GM12878 (cell line): ENCODE results near the gene SIGLEC10. TPM values are rescaled to one million over a fixed set of nuclear protein-coding genes. Genes with fewer than 3 reads are reported as not detected.
A peak's percentile ranks its signal among the peaks of the same experiment; 100 is the strongest.

Experiments used
- ATAC-seq: fragments of 200-7000 bp; cut with Tn5 transposase; 3 replicates; pipeline ENCODE4 v1.9.1; 2020; ENCODE audit warnings: mild to moderate bottlenecking, moderate library complexity
- BruUV-seq: library from RNA; stranded (reverse); fragments of 400-500 nt; replicated peaks from 2 replicates; lab custom pipeline; 2021; lab: Mats Ljungman, UMichigan
- CTCF ChIA-PET: fragments of 300-600 bp; sonication (Branson Sonifier 250); formaldehyde crosslinking; extraction: SDS; loops from one replicate; lab custom pipeline; 2021; ENCODE audit warnings: inconsistent platforms; lab: Yijun Ruan, JAX
- POLR2A ChIA-PET: fragments of 350-600 bp; formaldehyde crosslinking; extraction: SDS; loops from one replicate; lab custom pipeline; 2021; ENCODE audit warnings: inconsistent platforms; lab: Charles Lee
- RAD21 ChIA-PET: fragments of 300-600 bp; sonication (Branson Sonifier 250); formaldehyde crosslinking; loops from one replicate; lab custom pipeline; 2023; ENCODE audit warnings: antibody characterized with exemption; ENCODE audit not compliant: unreplicated experiment; lab: Charles Lee
- SMC1A ChIA-PET: fragments of 300-600 bp; sonication (Branson Sonifier 250); formaldehyde crosslinking; loops from one replicate; lab custom pipeline; 2023; ENCODE audit not compliant: unreplicated experiment, uncharacterized antibody; lab: Charles Lee
- DNase-seq: peaks from one replicate; pipeline ENCODE4 v3.0.0-alpha.2; 2011; ENCODE audit warnings: low read depth, low spot score
- FAIRE-seq: peaks from 3 replicates; lab custom pipeline; 2011; peaks lifted over from hg19 to GRCh38; lab: Jason Lieb, UNC
- H2AFZ ChIP-seq: 2 replicates; pipeline ENCODE4 v1.6.0; 2011; ENCODE audit warnings: low read depth, low read length, control low read depth; ENCODE audit not compliant: control insufficient read depth
- H3K27ac ChIP-seq: 2 replicates; pipeline ENCODE4 v1.5.1; 2011; ENCODE audit warnings: control low read depth; ENCODE audit not compliant: control insufficient read depth, insufficient read depth
- H3K27me3 ChIP-seq, 2 experiments: replicated peaks in 1 of 2; 2 replicates each; pipeline versions ENCODE4 v1.6.0 to v1.6.1; 2011; ENCODE audit warnings: low read length in 1 of 2; ENCODE audit not compliant: control insufficient read depth in 2 of 2, insufficient read depth in 2 of 2
- H3K36me3 ChIP-seq, 2 experiments: 2 replicates each; pipeline ENCODE4 v1.5.1; 2011; ENCODE audit warnings: low read length in 1 of 2; ENCODE audit not compliant: control insufficient read depth in 2 of 2, insufficient read depth in 2 of 2
- H3K4me1 ChIP-seq: 2 replicates; pipeline ENCODE4 v1.6.1; 2011; ENCODE audit warnings: mild to moderate bottlenecking, low read length, moderate library complexity, mixed read lengths; ENCODE audit not compliant: control insufficient read depth, insufficient read depth
- H3K4me2 ChIP-seq: 2 replicates; pipeline ENCODE4 v1.6.0; 2011; ENCODE audit warnings: control low read depth; ENCODE audit not compliant: control insufficient read depth, insufficient read depth
- H3K4me3 ChIP-seq: fragments of 200-600 bp; sonication (generic); 2 replicates; pipeline ENCODE4 v1.5.1; 2016
- H3K79me2 ChIP-seq: 2 replicates; pipeline ENCODE4 v1.6.0; 2011; ENCODE audit warnings: low read length; ENCODE audit not compliant: control insufficient read depth, insufficient read depth
- H3K9ac ChIP-seq: 2 replicates; pipeline ENCODE4 v1.8.0; 2011; ENCODE audit warnings: low read length, control low read depth, mixed read lengths; ENCODE audit not compliant: control insufficient read depth, insufficient read depth
- H3K9me3 ChIP-seq: replicated peaks from 3 replicates; pipeline ENCODE4 v1.5.1; 2011; ENCODE audit warnings: mild to moderate bottlenecking, low read length; ENCODE audit not compliant: control insufficient read depth, insufficient read depth
- H4K20me1 ChIP-seq: 2 replicates; pipeline ENCODE4 v1.6.0; 2011; ENCODE audit not compliant: control insufficient read depth, insufficient read depth
- BCLAF1 ChIP-seq: fragments of 450-650 bp; IDR thresholded peaks from 2 replicates; pipeline ENCODE4 v1.6.1; 2017; ENCODE audit warnings: antibody characterized with exemption, mild to moderate bottlenecking, moderate library complexity
- BHLHE40 ChIP-seq, 2 experiments: fragments of 450-650 bp in 1 of 2; IDR thresholded peaks; 2 replicates each; pipeline ENCODE4 v1.6.1; 2011 to 2017; ENCODE audit warnings: low read depth in 2 of 2, borderline replicate concordance in 1 of 2, improper control_type of control experiment in 1 of 2, low read length in 1 of 2, mild to moderate bottlenecking in 1 of 2
- CTCF ChIP-seq, 3 experiments: IDR thresholded peaks in 2 of 3; conservative IDR thresholded peaks in 1 of 3; 2 replicates each; pipeline ENCODE4 v1.5.1; 2011; ENCODE audit warnings: low read depth in 3 of 3, low read length in 3 of 3, mild to moderate bottlenecking in 3 of 3, control low read depth in 2 of 3, moderate library complexity in 2 of 3, inconsistent platforms in 1 of 3, mixed read lengths in 1 of 3; ENCODE audit not compliant: control insufficient read depth in 2 of 3, insufficient read depth in 1 of 3; ENCODE audit errors: extremely low read depth in 1 of 3
- E2F4 ChIP-seq: IDR thresholded peaks from 2 replicates; pipeline ENCODE4 v1.6.1; 2012; ENCODE audit warnings: low read depth, low read length, improper control_type of control experiment
- EP300 ChIP-seq, 2 experiments: fragments of 150-350 bp in 1 of 2; IDR thresholded peaks; 2 replicates each; pipeline ENCODE4 v1.6.1; 2011 to 2012; ENCODE audit warnings: low read depth in 2 of 2, low read length in 2 of 2, borderline replicate concordance in 1 of 2, improper control_type of control experiment in 1 of 2, inconsistent platforms in 1 of 2; ENCODE audit not compliant: control insufficient read depth in 1 of 2
- MEF2B ChIP-seq: fragments of 450-650 bp; IDR thresholded peaks from 2 replicates; pipeline ENCODE4 v1.6.1; 2018; ENCODE audit warnings: mild to moderate bottlenecking, moderate library complexity; ENCODE audit not compliant: partially characterized antibody, poor library complexity, severe bottlenecking
- MXI1 ChIP-seq: fragments of 150-350 bp; IDR thresholded peaks from 2 replicates; pipeline ENCODE4 v1.6.1; 2011; ENCODE audit warnings: low read depth, mild to moderate bottlenecking, inconsistent platforms, low read length, improper control_type of control experiment
- RB1 ChIP-seq: fragments of 450-650 bp; formaldehyde crosslinking; IDR thresholded peaks from 2 replicates; pipeline ENCODE4 v1.6.1; 2017; ENCODE audit warnings: mild to moderate bottlenecking, borderline replicate concordance
- RCOR1 ChIP-seq: conservative IDR thresholded peaks from 2 replicates; pipeline ENCODE4 v1.6.1; 2012; ENCODE audit warnings: low read depth, low read length, improper control_type of control experiment
- SIN3A ChIP-seq: IDR thresholded peaks from 2 replicates; pipeline ENCODE4 v1.6.1; 2012; ENCODE audit warnings: low read depth, low read length, improper control_type of control experiment
- SUPT20H ChIP-seq: IDR thresholded peaks from 2 replicates; pipeline ENCODE4 v1.6.1; 2011; ENCODE audit warnings: low read depth, mild to moderate bottlenecking, low read length, moderate library complexity, borderline replicate concordance; ENCODE audit not compliant: control insufficient read depth
- TCF12 ChIP-seq: IDR thresholded peaks from 2 replicates; pipeline ENCODE4 v1.6.1; 2011; ENCODE audit warnings: low read depth, mild to moderate bottlenecking, low read length
- YY1 ChIP-seq: IDR thresholded peaks from 2 replicates; pipeline ENCODE4 v1.6.1; 2011; ENCODE audit warnings: low read depth, mild to moderate bottlenecking, low read length
- ZBTB33 ChIP-seq: fragments of 450-650 bp; IDR thresholded peaks from 2 replicates; pipeline ENCODE4 v1.6.1; 2017; ENCODE audit warnings: mild to moderate bottlenecking
- WGBS: methylation state at CpG from one replicate; pipeline ENCODE4 v1.1.6; 2016; ENCODE audit warnings: low lambda C conversion rate; ENCODE audit not compliant: insufficient replicate concordance, insufficient coverage; ENCODE audit errors: missing lambda C conversion rate; 5-methylcytosine and 5-hydroxymethylcytosine counted together
- in situ Hi-C: fragments of 300-500 bp; cut with MboI; formaldehyde crosslinking; loops from 9 replicates; pipeline ENCODE4 v1.14.3; 2018; ENCODE audit warnings: mixed read lengths
- intact Hi-C: fragments of 100-400 bp; cut with micrococcal nuclease; formaldehyde crosslinking; loops from one replicate; pipeline ENCODE4 v1.14.2; 2022; ENCODE audit not compliant: unreplicated experiment
- polyA plus RNA-seq, 11 experiments: library from polyadenylated mRNA; depleted of rRNA in 4 of 11; unstranded in 6 of 11; stranded (reverse) in 5 of 11; fragments of >200 nt; fragmentation: Nextera tagmentation in 4 of 11; fragmentation: Illumina TruSeq in 1 of 11; extraction: Ambion mirVana in 4 of 11; extraction: Trizol in 1 of 11; gene quantifications; 1 replicate in 1 of 11; 2 replicates in 10 of 11; pipeline versions ENCODE4 v1.2.1 to v1.2.3, GENCODE V29; 2011 to 2016; ENCODE audit warnings: inconsistent platforms in 2 of 11, missing spikeins in 2 of 11, low read depth in 1 of 11
- total RNA-seq, 4 experiments: library from RNA; depleted of rRNA in 3 of 4; stranded (reverse); fragments of >200 nt in 3 of 4; fragmentation: Illumina TruSeq in 1 of 4; extraction: Trizol in 1 of 4; gene quantifications; 2 replicates each; pipeline versions ENCODE4 v1.2.1 to v1.2.3, GENCODE V29; 2013 to 2021

The SIGLEC10 gene
- total and polyA plus RNA-seq, 10 of the 15 experiments (the other 5 are each of a cell fraction or from before 2014, with no cell fraction given): 2.3 to 16.8 (median 7.8) TPM

- no peak overlapping the region for H3K4me2 ChIP-seq
- in situ Hi-C loops: no loop called here
- TF ChIP-seq TCF12 (0 out of 2 replicates have a peak, but pooled peaks have one; percentile 48), YY1 (peak; percentile 81), CTCF (IDR thresholded peaks at IDR 0.05 in 2 of 3, conservative IDR thresholded peaks at IDR 0.05 in 1 of 3; ENCODE audit: control insufficient read depth in 2 of 3, extremely low read depth in 1 of 3, insufficient read depth in 1 of 3, low read depth in 3 of 3, low read length in 3 of 3) (peak; percentile 99 to 100 (median 99)), MXI1 (peak; percentile 75), BHLHE40 (IDR thresholded peaks at IDR 0.05; ENCODE audit: borderline replicate concordance in 1 of 2, low read depth in 2 of 2, low read length in 1 of 2) (peak; percentile 34 to 61; a peak in 2 of 4 replicates), RCOR1 (peak; percentile 94; the same call in 1 of the 2 replicates), MEF2B (peak; percentile 93), SIN3A (peak; percentile 81; the same call in 1 of the 2 replicates), RB1 (peak; percentile 43; the same call in 1 of the 2 replicates), E2F4 (no peak), EP300 (IDR thresholded peaks at IDR 0.05; ENCODE audit: borderline replicate concordance in 1 of 2, control insufficient read depth in 1 of 2, low read depth in 2 of 2, low read length in 2 of 2) (no peak), ZBTB33 (no peak), SUPT20H (no peak), BCLAF1 (no peak)
Measured at GRCh38 chr19:51422053-51422448, 4.6 kb upstream of the SIGLEC10 start.

More at GRCh38 chr19:51422053-51422448, 4.6 kb upstream of the SIGLEC10 start:
- Histone ChIP-seq H4K20me1 (no peaks in the 10 kb centered on the region), H3K9me3 (no peaks in the 10 kb centered on the region), H2AFZ (no peak overlapping the region), H3K9ac (no peak overlapping the region), H3K4me3 (no peak overlapping the region), H3K27me3 (no peaks in the 10 kb centered on the region; a peak in 1 of 4 replicates), H3K79me2 (no peaks in the 10 kb centered on the region), H3K27ac (no peak overlapping the region), H3K4me1 (peaks cover 6% of the 10 kb centered on the region), H3K36me3 (no peaks in the 10 kb centered on the region)
- intact Hi-C loops: loop anchor here (1.0 to 5.0 kb wide), 2 partner anchors 95 to 235 kb away; no protein-coding TSS in a partner anchor
- BruUV-seq: no TSS peak
- ChIA-PET RAD21 (interaction anchor here (1.5 to 5.8 kb wide), 6 partner anchors 15 to 356 kb away, joined by 4 to 30 read pairs (median 9); no protein-coding TSS in a partner anchor), POLR2A (interaction anchor here (0.5 kb wide), 1 partner anchor 21 kb away, joined by 4 read pairs; no protein-coding TSS in a partner anchor), CTCF (interaction anchor here (0.5 to 9.7 kb wide), 20 partner anchors 8 to 248 kb away, joined by 3 to 142 read pairs (median 4); no protein-coding TSS in a partner anchor), SMC1A (interaction anchor here (0.5 to 1.6 kb wide), 4 partner anchors 13 to 238 kb away, joined by 3 to 6 read pairs (median 3); no protein-coding TSS in a partner anchor)
- DNase-seq (no peak), ATAC-seq (peak; percentile 64), FAIRE-seq (peak; percentile 86)
- 3% methylated on average over 18 of the region's 19 CpGs for WGBS
